GM21367 (cell line): ENCODE measurements around the gene EGR1.
A peak's percentile ranks its signal among the peaks of the same experiment; 100 is the strongest.
"Not testable (repeated sequence)": the region's sequence is repeated elsewhere in the genome, so short reads cannot be mapped to it uniquely, and the experiment has no call there.

Experiments
- ATAC-seq: cut with Tn5 transposase; IDR thresholded peaks from one replicate; pipeline ENCODE4 v1.9.1; 2021; ENCODE audit not compliant: unreplicated experiment

The EGR1 gene

GRCh38 chr5:138468966-138469539 is 3.8 kb downstream of the EGR1 start:
- ATAC-seq, result no peak

DNA sequence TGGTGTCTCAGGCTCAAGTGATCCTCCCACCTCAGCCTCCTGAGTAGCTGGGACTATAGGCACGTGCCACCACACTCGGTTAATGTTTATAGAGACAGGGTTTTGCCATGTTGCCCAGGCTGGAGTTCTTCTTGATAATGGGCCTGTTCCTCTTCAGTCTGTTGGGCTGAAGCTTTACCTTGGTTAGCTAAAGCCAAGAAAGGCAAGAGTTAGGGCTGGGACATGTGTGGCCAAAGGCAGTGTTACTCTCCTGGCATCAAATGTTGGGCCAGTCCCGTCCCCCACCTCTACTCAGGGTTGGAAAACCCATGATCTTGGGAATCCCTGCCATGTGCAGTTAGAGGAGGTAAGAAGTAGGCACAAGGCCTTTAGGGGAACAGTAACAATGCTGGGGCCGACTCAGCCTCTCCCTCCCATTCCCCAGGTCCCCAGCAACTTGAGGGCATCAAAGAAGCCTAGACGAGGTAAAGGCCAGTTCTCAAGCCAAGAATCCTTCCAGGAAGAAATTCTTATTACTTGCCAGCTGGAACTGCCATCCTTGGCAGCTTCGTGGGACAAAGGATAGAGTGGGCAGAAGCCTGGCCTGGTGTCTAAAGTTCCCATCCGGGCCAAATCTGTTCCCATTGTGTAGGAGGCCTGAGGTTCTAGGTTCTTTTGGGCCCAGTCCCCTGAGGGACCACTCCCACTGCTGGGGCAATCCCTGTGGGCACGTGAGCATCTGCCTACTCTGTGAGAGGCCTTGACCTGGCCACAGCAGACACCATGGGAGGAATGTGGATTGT is 4.5 kb downstream of the EGR1 start:
- no peak for ATAC-seq

DNA sequence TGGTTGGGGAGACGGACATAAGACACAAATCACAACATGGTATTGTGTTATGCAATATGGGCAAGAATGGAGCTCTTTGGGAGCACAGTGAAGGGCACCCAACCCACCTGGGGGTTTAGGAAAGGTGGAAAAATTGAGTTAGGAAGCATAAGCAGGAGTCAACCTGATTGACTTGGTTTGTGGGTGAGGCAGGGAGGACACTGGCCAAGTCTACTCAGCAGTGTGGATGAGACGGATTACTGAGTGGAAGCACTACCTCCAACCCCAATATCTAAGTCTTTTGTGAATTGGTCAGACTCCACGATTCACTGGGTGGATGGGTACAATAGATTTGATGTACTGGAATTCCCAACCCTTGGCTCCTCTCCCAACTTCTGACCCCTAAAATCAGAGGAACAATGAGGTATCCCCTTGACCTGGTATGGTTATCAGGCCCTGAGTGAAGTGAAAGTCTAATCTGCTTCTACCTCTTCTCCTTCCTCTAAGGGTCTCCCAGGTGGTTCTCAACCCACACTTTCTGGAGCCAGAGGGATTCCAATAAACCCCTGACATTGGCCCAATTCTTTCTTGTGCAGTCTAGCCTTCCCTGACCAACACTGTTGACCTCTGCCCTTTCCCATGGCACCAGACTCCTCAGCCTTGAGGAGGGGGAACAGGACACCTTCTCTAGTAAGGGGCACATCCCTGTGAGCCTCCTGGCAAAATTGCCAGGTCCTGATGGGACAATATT is 5.2 kb downstream of the EGR1 start:
- ATAC-seq, result no peak

GRCh38 chr5:138471052-138471361 is 5.7 kb downstream of the EGR1 start:
- ATAC-seq, result no peak

DNA sequence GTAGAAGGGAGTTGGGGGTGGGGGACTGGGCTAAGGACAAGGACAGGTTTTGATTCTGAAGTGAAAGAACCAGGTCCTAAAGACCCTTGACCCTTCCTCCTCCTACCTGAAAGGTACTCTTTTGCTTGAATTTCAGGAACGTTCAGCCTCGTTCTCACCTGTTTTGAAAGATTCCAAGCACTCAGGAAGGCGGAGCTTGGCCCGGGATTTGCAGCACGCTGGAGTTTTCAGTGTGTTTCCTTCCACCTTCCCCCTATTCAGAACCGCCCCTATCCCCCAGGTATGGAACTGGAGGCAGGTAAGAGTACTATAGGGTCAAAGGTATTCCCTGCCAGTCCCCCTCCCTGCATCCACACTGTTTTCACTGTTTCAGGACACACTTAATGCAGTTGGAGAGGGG is 7.1 kb downstream of the EGR1 start:
- ATAC-seq, result no peak

- ATAC-seq, result not testable (repeated sequence)
These were observed 7.9 kb downstream of the EGR1 start for GRCh38 chr5:138473151-138473550.

GRCh38 chr5:138476918-138477317 is 11.6 kb downstream of the EGR1 start:
- no peak for ATAC-seq

GRCh38 chr5:138482638-138483037 is 17.4 kb downstream of the EGR1 start:
- no peak for ATAC-seq

DNA sequence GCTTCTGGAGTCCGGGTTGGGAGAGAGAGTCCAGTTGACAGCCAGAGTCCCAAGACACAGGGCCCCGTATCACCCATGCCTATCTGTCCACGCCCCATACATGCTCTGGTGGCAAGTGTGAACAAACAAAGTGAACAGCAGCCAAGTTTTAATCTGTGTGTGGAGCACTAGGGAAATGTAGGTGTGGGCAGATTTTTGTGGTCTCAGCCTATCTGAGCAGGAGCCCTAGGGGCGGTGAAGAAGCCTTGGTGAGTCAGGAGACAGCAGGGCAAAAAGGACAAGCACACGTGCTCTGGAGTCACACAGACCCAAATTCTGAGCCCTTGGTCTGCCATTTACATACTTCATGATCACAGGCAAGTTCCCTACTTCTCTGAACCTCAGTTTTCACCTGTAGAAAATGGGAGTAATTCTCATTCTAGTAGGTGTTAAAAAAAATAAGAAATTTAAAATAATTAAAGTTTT is 23.2 kb downstream of the EGR1 start:
- no peak for ATAC-seq

- ATAC-seq, result no peak
These were observed 24.4 kb downstream of the EGR1 start for GRCh38 chr5:138489683-138490061.

DNA sequence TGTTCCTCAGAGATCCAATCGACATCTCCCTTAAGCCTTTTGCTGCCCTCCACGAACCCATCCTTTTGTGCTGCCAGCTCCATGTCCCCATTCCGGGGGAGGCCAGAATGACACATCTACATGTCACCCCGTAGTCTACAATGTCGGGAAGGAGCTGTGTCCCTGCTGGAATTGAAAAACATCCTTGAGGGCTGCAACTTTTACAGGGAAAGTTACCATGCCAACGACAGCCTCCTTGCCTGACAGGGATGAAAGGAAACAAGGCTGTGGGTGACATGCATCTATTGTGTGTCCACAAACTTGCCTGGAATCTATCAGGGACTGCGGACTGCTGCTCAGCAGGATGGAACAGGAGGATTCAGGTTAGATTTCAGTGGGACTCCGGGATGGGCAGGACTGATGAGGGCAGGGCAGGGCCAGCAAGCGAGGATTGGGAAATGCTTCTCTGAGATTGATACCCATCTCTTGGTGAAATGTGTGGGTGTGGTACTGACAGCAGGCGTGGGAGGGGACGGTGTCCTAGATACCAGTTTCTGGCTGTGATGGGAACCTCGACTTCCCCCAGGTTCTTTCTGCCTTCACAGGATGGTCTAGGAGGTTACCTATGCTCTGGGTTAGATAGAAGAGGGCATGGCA is 25.5 kb downstream of the EGR1 start:
- no peak for ATAC-seq

DNA sequence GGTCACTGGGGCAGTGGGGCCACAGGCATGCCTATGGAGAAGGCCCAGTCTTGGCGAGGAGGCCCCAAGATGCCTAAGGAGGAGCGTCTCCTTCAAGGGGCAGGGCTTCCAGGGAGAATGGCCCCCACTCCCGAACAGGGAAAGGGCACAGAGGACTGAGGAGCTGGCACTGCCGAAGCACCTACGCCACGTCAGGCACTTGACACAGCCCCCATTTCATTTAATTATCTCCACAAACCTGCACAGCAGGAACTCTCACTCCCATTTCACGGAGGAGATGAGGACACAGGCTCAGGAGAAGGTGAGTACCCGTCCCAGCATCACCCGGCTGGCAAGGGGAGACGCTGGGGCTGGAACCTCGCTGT is 26.0 kb downstream of the EGR1 start:
- no peak for ATAC-seq

GRCh38 chr5:138491669-138492559 is 26.6 kb downstream of the EGR1 start:
- peak; percentile 95 for ATAC-seq

GRCh38 chr5:138492560-138493045 is 27.3 kb downstream of the EGR1 start:
- ATAC-seq, result no peak

- ATAC-seq, result no peak
These were observed 30.1 kb downstream of the EGR1 start for GRCh38 chr5:138495351-138495750.

- ATAC-seq, result no peak
These were observed 33.1 kb downstream of the EGR1 start for GRCh38 chr5:138498376-138498775.

DNA sequence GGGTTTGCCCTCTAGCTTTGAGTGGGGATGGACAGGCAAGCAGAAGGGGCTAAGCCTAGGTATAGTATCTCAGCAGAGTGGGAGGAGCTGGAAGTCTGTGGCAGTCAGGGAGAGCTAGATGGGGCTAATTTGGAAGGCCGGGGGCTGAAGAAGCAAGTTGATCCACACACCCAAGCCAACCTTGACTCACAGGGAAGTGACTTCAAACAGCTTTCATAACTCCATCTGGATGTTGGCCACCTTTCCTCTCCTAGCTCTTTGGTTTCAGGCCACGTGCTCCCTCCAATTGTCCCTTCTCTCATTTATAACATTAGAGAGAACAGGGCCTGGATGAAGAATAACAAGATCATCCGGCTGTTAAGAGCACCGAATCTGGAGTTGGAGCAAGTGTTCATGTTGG is 36.8 kb downstream of the EGR1 start:
- no peak for ATAC-seq

DNA sequence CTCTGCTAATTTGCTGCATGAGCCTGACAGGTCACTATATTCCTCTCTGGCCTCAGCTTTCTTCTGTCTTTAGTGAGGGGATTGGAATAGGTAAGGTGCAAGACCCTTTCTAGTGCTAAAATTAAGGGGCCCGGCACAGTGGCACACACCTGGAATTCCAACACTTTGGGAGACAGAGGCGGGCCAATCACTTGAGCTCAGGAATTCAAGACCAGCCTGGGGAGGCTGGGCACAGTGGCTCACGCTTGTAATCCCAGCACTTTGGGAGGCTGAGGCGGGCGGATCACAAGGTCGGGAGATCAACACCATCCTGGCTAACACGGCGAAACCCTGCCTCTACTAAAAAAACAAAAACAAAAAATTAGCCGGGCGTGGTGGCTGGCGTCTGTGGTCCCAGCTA is 37.2 kb downstream of the EGR1 start:
- no peak for ATAC-seq

- ATAC-seq, result no peak
These were observed 38.4 kb downstream of the EGR1 start for GRCh38 chr5:138503487-138504270.

GRCh38 chr5:138504799-138505198 is 39.5 kb downstream of the EGR1 start:
- ATAC-seq, result no peak
